Neural progenitor cell (in vitro differentiated cells): ENCODE data around the gene CCS. TPM values are rescaled to one million over a fixed set of nuclear protein-coding genes. Genes with fewer than 3 reads are reported as not detected.

ENCODE experiments used
- DNase-seq: peaks from one replicate; pipeline ENCODE4 v3.0.0-alpha.2; 2016; ENCODE audit warnings: low spot score
- H2AFZ ChIP-seq: fragments of 200-600 bp; sonication (generic); replicated peaks from 2 replicates; pipeline ENCODE4 v1.6.1; 2016; ENCODE audit warnings: antibody characterized with exemption
- H3F3A ChIP-seq: fragments of 200-600 bp; sonication (generic); 2 replicates; pipeline ENCODE4 v1.6.1; 2016; ENCODE audit warnings: antibody characterized with exemption, low read depth
- H3K27ac ChIP-seq: fragments of 200-600 bp; sonication (generic); 2 replicates; pipeline ENCODE4 v1.5.1; 2016; ENCODE audit warnings: mild to moderate bottlenecking
- H3K27me3 ChIP-seq: fragments of 200-600 bp; sonication (generic); 2 replicates; pipeline ENCODE4 v1.6.1; 2016; ENCODE audit warnings: mild to moderate bottlenecking, moderate library complexity
- H3K36me3 ChIP-seq: fragments of 200-600 bp; sonication (generic); 2 replicates; pipeline ENCODE4 v1.5.1; 2016
- H3K4me1 ChIP-seq: fragments of 200-600 bp; sonication (generic); 2 replicates; pipeline ENCODE4 v1.6.1; 2016; ENCODE audit warnings: mixed run types
- H3K4me2 ChIP-seq: fragments of 200-600 bp; sonication (generic); 2 replicates; pipeline ENCODE4 v1.6.1; 2016
- H3K4me3 ChIP-seq: fragments of 200-600 bp; sonication (generic); 2 replicates; pipeline ENCODE4 v1.5.1; 2016
- H3K79me2 ChIP-seq: fragments of 200-600 bp; sonication (generic); 2 replicates; pipeline ENCODE4 v1.6.1; 2016; ENCODE audit warnings: low read depth
- H3K9ac ChIP-seq: fragments of 200-600 bp; sonication (generic); 2 replicates; pipeline ENCODE4 v1.6.1; 2016
- H3K9me3 ChIP-seq: fragments of 200-600 bp; sonication (generic); 2 replicates; pipeline ENCODE4 v1.5.1; 2016; ENCODE audit warnings: low read depth
- H4K20me1 ChIP-seq: fragments of 200-600 bp; sonication (generic); 2 replicates; pipeline ENCODE4 v1.6.1; 2016; ENCODE audit warnings: low read depth
- H3K27ac Mint-ChIP-seq: 3 replicates; pipeline ENCODE4 v1.8.0; 2021; ENCODE audit warnings: mixed read lengths
- H3K27me3 Mint-ChIP-seq: 2 replicates; pipeline ENCODE4 v1.8.0; 2022; ENCODE audit warnings: low read depth, mild to moderate bottlenecking, inconsistent platforms, moderate library complexity, mixed read lengths; ENCODE audit not compliant: insufficient read depth
- H3K36me3 Mint-ChIP-seq: 3 replicates; pipeline ENCODE4 v1.8.0; 2021; ENCODE audit warnings: mixed read lengths
- H3K4me1 Mint-ChIP-seq: 3 replicates; pipeline ENCODE4 v1.8.0; 2021; ENCODE audit warnings: mixed read lengths
- H3K4me3 Mint-ChIP-seq: 3 replicates; pipeline ENCODE4 v1.8.0; 2021; ENCODE audit warnings: mild to moderate bottlenecking, moderate library complexity, mixed read lengths
- H3K9me3 Mint-ChIP-seq: 3 replicates; pipeline ENCODE4 v1.8.0; 2020; ENCODE audit warnings: mixed read lengths
- CTCF ChIP-seq: fragments of 200-600 bp; sonication (generic); IDR thresholded peaks from 2 replicates; pipeline ENCODE4 v1.5.1; 2017; ENCODE audit warnings: antibody characterized with exemption, mild to moderate bottlenecking
- EZH2 ChIP-seq: fragments of 200-600 bp; sonication (generic); IDR thresholded peaks from 2 replicates; pipeline ENCODE4 v1.6.1; 2017; ENCODE audit warnings: antibody characterized with exemption, mild to moderate bottlenecking, moderate library complexity
- EZH2phosphoT487 ChIP-seq: fragments of 200-600 bp; sonication (generic); IDR thresholded peaks from 2 replicates; pipeline ENCODE4 v1.6.1; 2017; ENCODE audit warnings: antibody characterized with exemption
- total RNA-seq: library from RNA; depleted of rRNA; stranded (reverse); fragments of >200 nt; gene quantifications from 2 replicates; pipeline ENCODE4 v1.2.3, GENCODE V29; 2015; ENCODE audit warnings: low replicate concordance

CCS gene
- total RNA-seq, 1 donor from 2014 or later = 44.3 TPM

GRCh38 chr11:66619080-66619554, 26.1 kb downstream of the CCS start:
- Histone ChIP-seq H2AFZ (no peak overlapping the region), H3K27ac (no peak overlapping the region), H3K9ac (peak overlapping the region; percentile 61), H3K4me3 (peak overlapping the region; percentile 82), H4K20me1 (peaks cover 76% of the 10 kb centered on the region), H3K27me3 (no peaks in the 10 kb centered on the region), H3K4me1 (peaks cover 34% of the 10 kb centered on the region), H3K4me2 (peak overlapping the region; percentile 100), H3F3A (peaks cover 58% of the 10 kb centered on the region), H3K9me3 (no peaks in the 10 kb centered on the region), H3K79me2 (peaks cover 85% of the 10 kb centered on the region), H3K36me3 (no peaks in the 10 kb centered on the region)
- Mint-ChIP-seq H3K4me3 (peak overlapping the region; percentile 98), H3K36me3 (peaks cover 36% of the 10 kb centered on the region), H3K27ac (no peak overlapping the region), H3K4me1 (peaks cover 40% of the 10 kb centered on the region), H3K9me3 (no peaks in the 10 kb centered on the region), H3K27me3 (no peaks in the 10 kb centered on the region)
- TF ChIP-seq CTCF (no peak), EZH2 (no peak)
- no peak for DNase-seq

GRCh38 chr11:66624450-66624849, 31.5 kb downstream of the CCS start:
- Mint-ChIP-seq H3K4me1 (peaks cover 15% of the 10 kb centered on the region), H3K36me3 (peaks cover 41% of the 10 kb centered on the region), H3K9me3 (no peaks in the 10 kb centered on the region), H3K27ac (no peak overlapping the region), H3K27me3 (peaks cover 4% of the 10 kb centered on the region), H3K4me3 (no peak overlapping the region)
- Histone ChIP-seq H3K9me3 (no peaks in the 10 kb centered on the region), H3K36me3 (peaks cover 10% of the 10 kb centered on the region), H3K4me2 (no peak overlapping the region), H3K4me1 (peaks cover 21% of the 10 kb centered on the region), H3F3A (peaks cover 32% of the 10 kb centered on the region), H2AFZ (no peak overlapping the region), H3K27ac (no peak overlapping the region), H3K9ac (no peak overlapping the region), H4K20me1 (peaks cover 100% of the 10 kb centered on the region), H3K79me2 (peaks cover 100% of the 10 kb centered on the region), H3K4me3 (no peak overlapping the region), H3K27me3 (no peaks in the 10 kb centered on the region)
- no peak for DNase-seq
- no peak for TF ChIP-seq CTCF
- TF ChIP-seq EZH2phosphoT487 = no peak
- no peak for TF ChIP-seq EZH2

DNA sequence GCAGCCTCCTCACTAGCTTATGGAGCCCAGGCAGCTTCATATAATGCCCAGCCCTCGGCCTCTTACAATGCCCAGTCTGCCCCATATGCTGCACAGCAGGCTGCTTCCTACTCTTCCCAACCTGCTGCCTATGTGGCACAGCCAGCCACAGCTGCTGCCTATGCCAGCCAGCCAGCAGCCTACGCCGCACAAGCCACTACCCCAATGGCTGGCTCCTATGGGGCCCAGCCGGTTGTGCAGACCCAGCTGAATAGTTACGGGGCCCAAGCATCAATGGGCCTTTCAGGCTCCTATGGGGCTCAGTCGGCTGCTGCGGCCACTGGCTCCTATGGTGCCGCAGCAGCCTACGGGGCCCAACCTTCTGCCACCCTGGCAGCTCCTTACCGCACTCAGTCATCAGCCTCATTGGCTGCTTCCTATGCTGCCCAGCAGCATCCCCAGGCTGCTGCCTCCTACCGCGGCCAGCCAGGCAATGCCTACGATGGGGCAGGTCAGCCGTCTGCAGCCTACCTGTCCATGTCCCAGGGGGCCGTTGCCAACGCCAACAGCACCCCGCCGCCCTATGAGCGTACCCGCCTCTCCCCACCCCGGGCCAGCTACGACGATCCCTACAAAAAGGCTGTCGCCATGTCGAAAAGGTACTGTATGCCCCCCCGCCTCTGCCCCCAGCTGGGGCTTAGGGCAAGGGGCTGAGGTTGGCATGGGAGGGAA, 32.2 kb downstream of the CCS start:
- peaks cover 43% of the 10 kb centered on the region for H3K36me3 Mint-ChIP-seq
- Histone ChIP-seq H3K79me2 (peaks cover 100% of the 10 kb centered on the region), H3K27ac (no peak overlapping the region), H3K27me3 (no peaks in the 10 kb centered on the region), H3K4me1 (peaks cover 16% of the 10 kb centered on the region), H3K4me3 (no peak overlapping the region), H3K9me3 (no peaks in the 10 kb centered on the region), H3K9ac (no peak overlapping the region), H3F3A (peaks cover 32% of the 10 kb centered on the region), H2AFZ (no peak overlapping the region), H3K36me3 (peaks cover 13% of the 10 kb centered on the region), H3K4me2 (no peak overlapping the region), H4K20me1 (peaks cover 95% of the 10 kb centered on the region)
- no peak overlapping the region for H3K27ac Mint-ChIP-seq
- H3K9me3 Mint-ChIP-seq = no peaks in the 10 kb centered on the region
- peaks cover 11% of the 10 kb centered on the region for H3K4me1 Mint-ChIP-seq
- H3K4me3 Mint-ChIP-seq = no peak overlapping the region
- DNase-seq = no peak
- no peak for TF ChIP-seq CTCF
- TF ChIP-seq EZH2 = no peak
- no peak for TF ChIP-seq EZH2phosphoT487
- H3K27me3 Mint-ChIP-seq = peaks cover 4% of the 10 kb centered on the region
